Measurements from ENCODE around the gene CDK16. TPM values are rescaled to one million over a fixed set of nuclear protein-coding genes. Genes with fewer than 3 reads are reported as not detected.

The CDK16 gene
- total RNA-seq, 1 experiment from 2014 or later = 134 TPM

DNA sequence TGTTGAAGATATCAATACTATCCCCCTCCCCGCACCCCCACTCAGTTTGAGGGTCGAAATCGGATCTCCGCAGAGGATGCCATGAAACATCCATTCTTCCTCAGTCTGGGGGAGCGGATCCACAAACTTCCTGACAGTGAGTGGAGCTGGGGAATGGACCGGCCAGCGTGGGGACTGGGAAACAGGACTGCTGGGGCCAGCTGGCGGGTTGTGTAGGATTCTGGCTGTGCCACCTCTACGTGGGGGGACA lies 8.8 kb downstream of the CDK16 start:
- peaks cover 25% of the 10 kb centered on the region for H3K36me3 ChIP-seq (ENCODE audit: control insufficient read depth, insufficient read depth, low read length)
- H3K27ac ChIP-seq (ENCODE audit: low read length) = no peak overlapping the region
- CTCF ChIA-PET = no interaction called here
- in situ Hi-C loops (cut with HindIII; ENCODE audit: low pct_unique_long_range_greater_than_20kb, low sequenced_read_pairs) (no loop called here), intact Hi-C loops (cut with micrococcal nuclease; ENCODE audit: unreplicated experiment) (no loop called here)
- BruUV-seq (replicated peaks) = no TSS peak
- DNase-seq (ENCODE audit: low read depth, low spot score) (no peak), ATAC-seq (no peak)
- H3K27me3 ChIP-seq (ENCODE audit: control insufficient read depth, insufficient read depth, low read length) = no peaks in the 10 kb centered on the region
- no peak overlapping the region for H3K4me3 ChIP-seq (ENCODE audit: low read depth in 2 of 2, low read length in 2 of 2)
- peaks cover 3% of the 10 kb centered on the region; the same call in 1 of the 2 replicates for H3K4me1 ChIP-seq (ENCODE audit: control insufficient read depth, insufficient read depth, low read length)
- POLR2A ChIA-PET = no interaction called here
- TF ChIP-seq, protein P1, sequence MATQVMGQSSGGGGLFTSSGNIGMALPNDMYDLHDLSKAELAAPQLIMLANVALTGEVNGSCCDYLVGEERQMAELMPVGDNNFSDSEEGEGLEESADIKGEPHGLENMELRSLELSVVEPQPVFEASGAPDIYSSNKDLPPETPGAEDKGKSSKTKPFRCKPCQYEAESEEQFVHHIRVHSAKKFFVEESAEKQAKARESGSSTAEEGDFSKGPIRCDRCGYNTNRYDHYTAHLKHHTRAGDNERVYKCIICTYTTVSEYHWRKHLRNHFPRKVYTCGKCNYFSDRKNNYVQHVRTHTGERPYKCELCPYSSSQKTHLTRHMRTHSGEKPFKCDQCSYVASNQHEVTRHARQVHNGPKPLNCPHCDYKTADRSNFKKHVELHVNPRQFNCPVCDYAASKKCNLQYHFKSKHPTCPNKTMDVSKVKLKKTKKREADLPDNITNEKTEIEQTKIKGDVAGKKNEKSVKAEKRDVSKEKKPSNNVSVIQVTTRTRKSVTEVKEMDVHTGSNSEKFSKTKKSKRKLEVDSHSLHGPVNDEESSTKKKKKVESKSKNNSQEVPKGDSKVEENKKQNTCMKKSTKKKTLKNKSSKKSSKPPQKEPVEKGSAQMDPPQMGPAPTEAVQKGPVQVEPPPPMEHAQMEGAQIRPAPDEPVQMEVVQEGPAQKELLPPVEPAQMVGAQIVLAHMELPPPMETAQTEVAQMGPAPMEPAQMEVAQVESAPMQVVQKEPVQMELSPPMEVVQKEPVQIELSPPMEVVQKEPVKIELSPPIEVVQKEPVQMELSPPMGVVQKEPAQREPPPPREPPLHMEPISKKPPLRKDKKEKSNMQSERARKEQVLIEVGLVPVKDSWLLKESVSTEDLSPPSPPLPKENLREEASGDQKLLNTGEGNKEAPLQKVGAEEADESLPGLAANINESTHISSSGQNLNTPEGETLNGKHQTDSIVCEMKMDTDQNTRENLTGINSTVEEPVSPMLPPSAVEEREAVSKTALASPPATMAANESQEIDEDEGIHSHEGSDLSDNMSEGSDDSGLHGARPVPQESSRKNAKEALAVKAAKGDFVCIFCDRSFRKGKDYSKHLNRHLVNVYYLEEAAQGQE (IDR thresholded peaks at IDR 0.05; ENCODE audit: insufficient read depth in 1 of 2, low read depth in 2 of 2, low read length in 1 of 2) = no peak
- TF ChIP-seq, protein P2, sequence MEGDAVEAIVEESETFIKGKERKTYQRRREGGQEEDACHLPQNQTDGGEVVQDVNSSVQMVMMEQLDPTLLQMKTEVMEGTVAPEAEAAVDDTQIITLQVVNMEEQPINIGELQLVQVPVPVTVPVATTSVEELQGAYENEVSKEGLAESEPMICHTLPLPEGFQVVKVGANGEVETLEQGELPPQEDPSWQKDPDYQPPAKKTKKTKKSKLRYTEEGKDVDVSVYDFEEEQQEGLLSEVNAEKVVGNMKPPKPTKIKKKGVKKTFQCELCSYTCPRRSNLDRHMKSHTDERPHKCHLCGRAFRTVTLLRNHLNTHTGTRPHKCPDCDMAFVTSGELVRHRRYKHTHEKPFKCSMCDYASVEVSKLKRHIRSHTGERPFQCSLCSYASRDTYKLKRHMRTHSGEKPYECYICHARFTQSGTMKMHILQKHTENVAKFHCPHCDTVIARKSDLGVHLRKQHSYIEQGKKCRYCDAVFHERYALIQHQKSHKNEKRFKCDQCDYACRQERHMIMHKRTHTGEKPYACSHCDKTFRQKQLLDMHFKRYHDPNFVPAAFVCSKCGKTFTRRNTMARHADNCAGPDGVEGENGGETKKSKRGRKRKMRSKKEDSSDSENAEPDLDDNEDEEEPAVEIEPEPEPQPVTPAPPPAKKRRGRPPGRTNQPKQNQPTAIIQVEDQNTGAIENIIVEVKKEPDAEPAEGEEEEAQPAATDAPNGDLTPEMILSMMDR (IDR thresholded peaks at IDR 0.05) = no peak
- no peak for TF ChIP-seq TCF7L2 (IDR thresholded peaks at IDR 0.05; ENCODE audit: low read depth, low read length)
- TF ChIP-seq SIN3A (IDR thresholded peaks at IDR 0.05; ENCODE audit: borderline replicate concordance, insufficient read depth, low read depth, low read length) = no peak
- no peak for TF ChIP-seq POLR2AphosphoS5 (IDR thresholded peaks at IDR 0.05; ENCODE audit: low read depth, low read length)
- no peaks in the 10 kb centered on the region for H3K9me3 ChIP-seq (ENCODE audit: control insufficient read depth, insufficient read depth, low read depth, low read length)

DNA sequence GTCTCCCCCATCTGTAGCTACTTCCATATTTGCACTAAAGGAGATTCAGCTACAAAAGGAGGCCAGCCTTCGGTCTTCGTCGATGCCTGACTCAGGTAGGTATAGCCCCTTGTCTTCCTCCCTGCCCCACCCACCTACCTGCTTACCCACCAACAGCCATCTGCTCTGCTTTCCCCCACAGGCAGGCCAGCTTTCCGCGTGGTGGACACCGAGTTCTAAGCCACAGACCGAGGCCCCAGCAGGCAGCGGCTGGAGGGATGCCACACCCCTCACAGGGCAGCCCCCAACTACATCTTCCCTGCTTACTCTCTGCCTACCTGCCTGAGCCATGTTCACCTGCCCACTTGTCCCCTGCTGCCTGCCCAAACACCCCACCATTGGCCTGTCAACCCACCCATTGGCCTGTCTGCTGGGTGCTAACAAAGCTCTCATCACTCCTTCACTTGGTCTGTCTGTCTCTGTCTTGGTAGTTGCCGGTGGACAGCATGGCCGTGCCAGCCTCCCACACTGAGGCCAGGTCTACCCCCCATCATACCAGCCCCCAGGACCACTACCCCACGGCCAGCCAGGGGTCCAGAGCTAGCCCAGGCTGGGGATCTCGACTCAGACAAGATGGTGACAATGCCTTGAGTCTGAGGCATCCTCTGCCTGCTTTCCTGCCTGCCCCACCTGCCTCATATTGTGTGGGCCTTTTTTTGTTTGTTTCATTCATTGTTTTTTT lies 10.2 kb downstream of the CDK16 start:
- DNase-seq (ENCODE audit: low read depth, low spot score) (no peak), ATAC-seq (no peak)
- Histone ChIP-seq H3K36me3 (ENCODE audit: control insufficient read depth, insufficient read depth, low read length) (peaks cover 25% of the 10 kb centered on the region), H3K4me1 (ENCODE audit: control insufficient read depth, insufficient read depth, low read length) (peaks cover 6% of the 10 kb centered on the region; the same call in 1 of the 2 replicates), H3K27ac (ENCODE audit: low read length) (no peak overlapping the region), H3K27me3 (ENCODE audit: control insufficient read depth, insufficient read depth, low read length) (no peaks in the 10 kb centered on the region), H3K4me3 (ENCODE audit: low read depth in 2 of 2, low read length in 2 of 2) (no peak overlapping the region), H3K9me3 (ENCODE audit: control insufficient read depth, insufficient read depth, low read depth, low read length) (no peaks in the 10 kb centered on the region)
- TF ChIP-seq, protein P1 (IDR thresholded peaks at IDR 0.05; ENCODE audit: insufficient read depth in 1 of 2, low read depth in 2 of 2, low read length in 1 of 2) = no peak
- TF ChIP-seq POLR2AphosphoS5 (IDR thresholded peaks at IDR 0.05; ENCODE audit: low read depth, low read length) (no peak), SIN3A (IDR thresholded peaks at IDR 0.05; ENCODE audit: borderline replicate concordance, insufficient read depth, low read depth, low read length) (no peak), TCF7L2 (IDR thresholded peaks at IDR 0.05; ENCODE audit: low read depth, low read length) (no peak)
- TF ChIP-seq, protein P2 (IDR thresholded peaks at IDR 0.05) = no peak
- POLR2A ChIA-PET = no interaction called here
- in situ Hi-C loops (cut with HindIII; ENCODE audit: low pct_unique_long_range_greater_than_20kb, low sequenced_read_pairs) (no loop called here), intact Hi-C loops (cut with micrococcal nuclease; ENCODE audit: unreplicated experiment) (no loop called here)
- no TSS peak for BruUV-seq (replicated peaks)
- CTCF ChIA-PET = no interaction called here

Data from Panc1 (cell line).